RWPE2 (cell line): ENCODE results near the gene EGFL7.

Experiments
- ATAC-seq: fragments of 200-7000 bp; cut with Tn5 transposase; 3 replicates; pipeline ENCODE4 v1.9.1; 2021; ENCODE audit warnings: low read depth
- DNase-seq: peaks from one replicate; pipeline ENCODE4 v3.0.0-alpha.2; 2020; ENCODE audit warnings: low spot score
- H3K27ac ChIP-seq: fragments of 450-650 bp; 2 replicates; pipeline ENCODE4 v1.5.1; 2017; ENCODE audit warnings: mild to moderate bottlenecking; ENCODE audit not compliant: poor library complexity, severe bottlenecking
- H3K27me3 ChIP-seq: fragments of 250-450 bp; sonication (Bioruptor Pico); 2 replicates; pipeline ENCODE4 v1.5.1; 2021; ENCODE audit warnings: mild to moderate bottlenecking, moderate library complexity; ENCODE audit not compliant: insufficient read depth, poor library complexity, severe bottlenecking
- H3K36me3 ChIP-seq: fragments of 250-450 bp; sonication (Bioruptor Pico); 2 replicates; pipeline ENCODE4 v1.5.1; 2020; ENCODE audit warnings: low read depth, mild to moderate bottlenecking, moderate library complexity
- H3K4me1 ChIP-seq: fragments of 250-450 bp; sonication (Bioruptor Pico); 2 replicates; pipeline ENCODE4 v1.5.1; 2021; ENCODE audit warnings: mild to moderate bottlenecking, moderate library complexity; ENCODE audit not compliant: insufficient read depth, poor library complexity, severe bottlenecking
- H3K4me3 ChIP-seq: fragments of 250-450 bp; sonication (Bioruptor Pico); 2 replicates; pipeline ENCODE4 v1.5.1; 2021; ENCODE audit warnings: mild to moderate bottlenecking, moderate library complexity; ENCODE audit not compliant: severe bottlenecking
- H3K9me3 ChIP-seq: fragments of 250-450 bp; sonication (Bioruptor Pico); 2 replicates; pipeline ENCODE4 v1.5.1; 2021; ENCODE audit warnings: mild to moderate bottlenecking, moderate library complexity; ENCODE audit not compliant: severe bottlenecking
- CTCF ChIP-seq: fragments of 450-650 bp; IDR thresholded peaks from one replicate; pipeline ENCODE4 v1.5.1; 2017; ENCODE audit warnings: mild to moderate bottlenecking, moderate library complexity; ENCODE audit not compliant: poor library complexity, severe bottlenecking

The EGFL7 gene

GRCh38 chr9:136661641-136662325 is 933 bp upstream of the EGFL7 start:
- Histone ChIP-seq H3K4me1 (no peaks in the 10 kb centered on the region), H3K9me3 (no peaks in the 10 kb centered on the region), H3K27ac (no peak overlapping the region), H3K27me3 (no peaks in the 10 kb centered on the region), H3K36me3 (no peaks in the 10 kb centered on the region), H3K4me3 (no peak overlapping the region)
- no peak for ATAC-seq
- no peak for DNase-seq
- TF ChIP-seq CTCF = no peak

GRCh38 chr9:136662326-136662655 is 425 bp upstream of the EGFL7 start:
- no peaks in the 10 kb centered on the region for H3K9me3 ChIP-seq
- no peak for ATAC-seq
- H3K36me3 ChIP-seq = no peaks in the 10 kb centered on the region
- H3K27me3 ChIP-seq = no peaks in the 10 kb centered on the region
- no peak for DNase-seq
- H3K4me1 ChIP-seq = no peaks in the 10 kb centered on the region
- TF ChIP-seq CTCF = no peak
- H3K4me3 ChIP-seq = no peak overlapping the region
- H3K27ac ChIP-seq = no peak overlapping the region

- ATAC-seq (no peak), DNase-seq (no peak)
- no peaks in the 10 kb centered on the region for H3K27me3 ChIP-seq
- H3K4me3 ChIP-seq = no peak overlapping the region
- no peaks in the 10 kb centered on the region for H3K36me3 ChIP-seq
- H3K27ac ChIP-seq = no peak overlapping the region
- TF ChIP-seq CTCF = no peak
- H3K4me1 ChIP-seq = no peaks in the 10 kb centered on the region
- no peaks in the 10 kb centered on the region for H3K9me3 ChIP-seq
Observed at GRCh38 chr9:136664000-136664915, 1.5 kb downstream of the EGFL7 start.

- H3K27ac ChIP-seq = no peak overlapping the region
- peak overlapping the region; percentile 57 for H3K4me3 ChIP-seq
- H3K27me3 ChIP-seq = no peaks in the 10 kb centered on the region
- TF ChIP-seq CTCF = peak; percentile 12
- no peaks in the 10 kb centered on the region for H3K9me3 ChIP-seq
- DNase-seq (no peak), ATAC-seq (no peak)
- no peaks in the 10 kb centered on the region for H3K4me1 ChIP-seq
- no peaks in the 10 kb centered on the region for H3K36me3 ChIP-seq
Observed at GRCh38 chr9:136665111-136665703, 2.5 kb downstream of the EGFL7 start.
